ENCODE measurements around the gene PSORS1C2. TPM values are rescaled to one million over a fixed set of nuclear protein-coding genes. Genes with fewer than 3 reads are reported as not detected.
"Not testable (repeated sequence)": the region's sequence is repeated elsewhere in the genome, so short reads cannot be mapped to it uniquely, and the experiment has no call there.

The PSORS1C2 gene
- total RNA-seq, 3 donors from 2014 or later (not counting 1 experiment from before 2014, with no cell fraction given): not detected

GRCh38 chr6:31168606-31169005, 29.7 kb upstream of the PSORS1C2 start:
- 99% methylated on average over 3 of the region's 3 CpGs for WGBS (ENCODE audit: insufficient coverage)
- Mint-ChIP-seq H3K9me3 (no peaks in the 10 kb centered on the region), H3K27ac (no peak overlapping the region), H3K4me3 (no peak overlapping the region), H3K27me3 (ENCODE audit: low read depth in 2 of 2) (no peaks in the 10 kb centered on the region), H3K4me1 (no peaks in the 10 kb centered on the region), H3K36me3 (no peaks in the 10 kb centered on the region)
- Histone ChIP-seq H3K27me3 (ENCODE audit: control insufficient read depth, insufficient read depth, low read length) (no peaks in the 10 kb centered on the region), H3K4me3 (ENCODE audit: low read length) (no peak overlapping the region), H3K27ac (ENCODE audit: low read length) (no peak overlapping the region), H3K4me1 (ENCODE audit: control insufficient read depth, insufficient read depth, low read length) (no peaks in the 10 kb centered on the region), H3K9me3 (ENCODE audit: control insufficient read depth, insufficient read depth, low read length) (no peaks in the 10 kb centered on the region), H3K36me3 (ENCODE audit: control insufficient read depth, insufficient read depth, low read length) (no peaks in the 10 kb centered on the region)
- intact Hi-C loops (cut with micrococcal nuclease): no loop called here
- TF ChIP-seq CTCF (IDR thresholded peaks at IDR 0.05): no peak
- no peak for DNase-seq
- ATAC-seq: no peak

DNA sequence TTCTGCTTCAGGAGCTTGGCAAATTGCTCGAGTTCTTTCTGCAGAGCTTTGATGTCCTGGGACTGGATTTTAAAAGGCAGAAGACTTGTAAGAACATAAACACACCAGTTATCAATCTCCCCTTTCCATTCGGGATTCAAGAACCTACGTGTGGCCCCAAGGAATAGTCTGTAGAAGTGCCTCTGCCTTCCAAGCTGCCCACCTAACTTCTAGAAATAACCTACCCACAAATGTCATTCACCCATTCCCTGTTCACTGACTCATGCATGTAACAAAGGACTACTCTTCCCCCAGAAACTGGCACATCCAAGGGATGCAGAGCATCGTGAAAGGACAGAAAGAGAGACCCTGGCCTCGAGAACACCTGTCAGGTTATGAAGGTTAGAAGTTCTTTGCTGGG, 27.1 kb upstream of the PSORS1C2 start:
- no peaks in the 10 kb centered on the region for H3K27me3 ChIP-seq (ENCODE audit: control insufficient read depth, insufficient read depth, low read length)
- no peaks in the 10 kb centered on the region for H3K36me3 ChIP-seq (ENCODE audit: control insufficient read depth, insufficient read depth, low read length)
- ATAC-seq (no peak), DNase-seq (no peak)
- Mint-ChIP-seq H3K27me3 (ENCODE audit: low read depth in 2 of 2) (no peaks in the 10 kb centered on the region), H3K36me3 (no peaks in the 10 kb centered on the region), H3K4me3 (no peak overlapping the region), H3K27ac (no peak overlapping the region), H3K9me3 (no peaks in the 10 kb centered on the region), H3K4me1 (no peaks in the 10 kb centered on the region)
- H3K27ac ChIP-seq (ENCODE audit: low read length): no peak overlapping the region
- no peaks in the 10 kb centered on the region for H3K4me1 ChIP-seq (ENCODE audit: control insufficient read depth, insufficient read depth, low read length)
- H3K9me3 ChIP-seq (ENCODE audit: control insufficient read depth, insufficient read depth, low read length): no peaks in the 10 kb centered on the region
- TF ChIP-seq CTCF (IDR thresholded peaks at IDR 0.05): no peak
- WGBS (ENCODE audit: insufficient coverage): 95% methylated on average over 5 of the region's 5 CpGs
- no peak overlapping the region for H3K4me3 ChIP-seq (ENCODE audit: low read length)
- intact Hi-C loops (cut with micrococcal nuclease): no loop called here

DNA sequence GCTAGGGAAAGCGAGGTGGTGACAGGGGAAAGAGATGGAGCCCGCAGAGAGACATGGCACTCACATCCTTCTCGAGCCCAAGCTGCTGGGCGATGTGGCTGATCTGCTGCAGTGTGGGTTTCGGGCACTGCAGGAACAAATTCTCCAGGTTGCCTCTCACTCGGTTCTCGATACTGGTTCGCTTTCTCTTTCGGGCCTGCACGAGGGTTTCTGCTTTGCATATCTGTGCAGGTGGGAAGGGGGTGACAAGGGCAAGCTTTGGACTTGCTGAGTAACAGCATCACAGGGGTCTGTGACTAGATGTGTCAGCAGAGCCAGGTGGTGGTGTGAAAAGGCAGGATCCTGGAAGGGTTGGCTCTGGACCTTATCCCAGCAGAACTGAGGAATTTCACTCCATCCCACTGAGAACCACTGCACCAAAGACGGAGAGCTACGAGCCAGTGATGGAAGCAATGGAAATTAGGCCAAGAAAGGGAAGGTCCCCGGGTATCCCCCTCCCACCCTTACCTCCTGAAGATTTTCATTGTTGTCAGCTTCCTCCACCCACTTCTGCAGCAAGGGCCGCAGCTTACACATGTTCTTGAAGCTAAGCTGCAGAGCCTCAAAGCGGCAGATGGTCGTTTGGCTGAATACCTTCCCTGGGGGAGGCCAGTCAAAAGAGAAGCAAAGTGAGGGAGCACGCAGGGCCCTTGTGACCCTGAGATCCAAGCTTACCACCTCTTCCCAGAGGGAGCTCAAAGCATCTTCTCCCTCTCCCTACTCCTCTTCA, 26.4 kb upstream of the PSORS1C2 start:
- H3K4me3 Mint-ChIP-seq; H3K4me1 ChIP-seq (ENCODE audit: control insufficient read depth, insufficient read depth, low read length); H3K27ac Mint-ChIP-seq; DNase-seq; H3K4me1 Mint-ChIP-seq; H3K27me3 Mint-ChIP-seq (ENCODE audit: low read depth in 2 of 2); ATAC-seq; H3K9me3 ChIP-seq (ENCODE audit: control insufficient read depth, insufficient read depth, low read length); H3K9me3 Mint-ChIP-seq; H3K36me3 Mint-ChIP-seq; H3K4me3 ChIP-seq (ENCODE audit: low read length); H3K27me3 ChIP-seq (ENCODE audit: control insufficient read depth, insufficient read depth, low read length); H3K27ac ChIP-seq (ENCODE audit: low read length); H3K36me3 ChIP-seq (ENCODE audit: control insufficient read depth, insufficient read depth, low read length); intact Hi-C loops (cut with micrococcal nuclease): not testable (repeated sequence)
- WGBS (ENCODE audit: insufficient coverage): 88% methylated on average over 17 of the region's 17 CpGs

DNA sequence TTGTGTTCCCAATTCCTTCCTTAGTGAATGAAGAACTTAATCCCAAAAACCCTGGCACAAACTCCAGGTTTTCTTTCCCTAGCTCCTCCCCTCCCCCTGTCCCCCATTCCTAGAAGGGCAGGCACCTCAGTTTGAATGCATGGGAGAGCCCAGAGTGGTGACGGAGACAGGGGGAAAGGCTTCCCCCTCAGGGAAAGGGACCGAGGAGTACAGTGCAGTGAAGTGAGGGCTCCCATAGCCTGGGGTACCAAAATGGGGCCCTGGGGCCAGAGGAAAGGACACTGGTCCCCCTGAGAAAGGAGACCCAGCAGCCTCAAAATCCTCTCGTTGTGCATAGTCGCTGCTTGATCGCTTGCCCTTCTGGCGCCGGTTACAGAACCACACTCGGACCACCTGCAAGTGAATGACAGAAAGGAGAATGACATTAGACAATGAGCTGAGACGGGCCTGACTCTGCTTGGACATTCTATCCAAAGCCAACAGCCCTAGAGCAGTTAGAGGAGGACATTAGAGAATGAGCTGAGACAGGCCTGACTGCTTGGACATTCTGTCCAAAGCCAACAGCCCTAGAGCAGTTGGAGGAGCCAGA, 25.7 kb upstream of the PSORS1C2 start:
- H3K4me3 ChIP-seq (ENCODE audit: low read length); H3K36me3 ChIP-seq (ENCODE audit: control insufficient read depth, insufficient read depth, low read length); H3K27me3 Mint-ChIP-seq (ENCODE audit: low read depth in 2 of 2); H3K4me1 ChIP-seq (ENCODE audit: control insufficient read depth, insufficient read depth, low read length); DNase-seq; H3K27ac Mint-ChIP-seq; H3K4me3 Mint-ChIP-seq; H3K4me1 Mint-ChIP-seq; H3K9me3 Mint-ChIP-seq; ATAC-seq; H3K36me3 Mint-ChIP-seq; H3K27ac ChIP-seq (ENCODE audit: low read length); H3K27me3 ChIP-seq (ENCODE audit: control insufficient read depth, insufficient read depth, low read length); intact Hi-C loops (cut with micrococcal nuclease); H3K9me3 ChIP-seq (ENCODE audit: control insufficient read depth, insufficient read depth, low read length): not testable (repeated sequence)
- WGBS (ENCODE audit: insufficient coverage): 98% methylated on average over 7 of the region's 9 CpGs
